Caki2 (cell line): Measurements from ENCODE around the gene PPM1E. TPM values are rescaled to one million over a fixed set of nuclear protein-coding genes. Genes with fewer than 3 reads are reported as not detected.
"Not testable (repeated sequence)": the region's sequence is repeated elsewhere in the genome, so short reads cannot be mapped to it uniquely, and the experiment has no call there.

Source experiments
- DNase-seq: peaks from one replicate; pipeline ENCODE4 v3.0.0-alpha.2; 2015; ENCODE audit warnings: low read depth
- in situ Hi-C: cut with HindIII; loops from 2 replicates; pipeline ENCODE4 v1.10.0; 2016; ENCODE audit warnings: low sequenced_read_pairs, low pct_unique_long_range_greater_than_20kb, mixed read lengths
- total RNA-seq: library from RNA; depleted of rRNA; stranded (reverse); fragments of >200 nt; shearing (Covaris generic); gene quantifications from 2 replicates; pipeline ENCODE4 v1.2.3, GENCODE V29; 2014; ENCODE audit warnings: low replicate concordance

PPM1E gene
- total RNA-seq, 1 experiment from 2014 or later: 0.24 TPM

GRCh38 chr17:58913552-58913951 lies 157.9 kb downstream of the PPM1E start:
- DNase-seq: no peak
- in situ Hi-C loops: no loop called here

GRCh38 chr17:58913971-58914769 lies 158.5 kb downstream of the PPM1E start:
- in situ Hi-C loops: no loop called here
- no peak for DNase-seq

- in situ Hi-C loops: no loop called here
- no peak for DNase-seq
Observed at GRCh38 chr17:58917228-58917627, 161.6 kb downstream of the PPM1E start.

- in situ Hi-C loops: no loop called here
- no peak for DNase-seq
Observed at GRCh38 chr17:58918072-58918471, 162.4 kb downstream of the PPM1E start.

GRCh38 chr17:58918884-58919283 lies 163.2 kb downstream of the PPM1E start:
- in situ Hi-C loops: no loop called here
- no peak for DNase-seq

GRCh38 chr17:58920773-58921172 lies 165.1 kb downstream of the PPM1E start:
- DNase-seq: no peak
- in situ Hi-C loops: no loop called here

GRCh38 chr17:58932956-58933355 lies 177.3 kb downstream of the PPM1E start:
- DNase-seq: no peak
- in situ Hi-C loops: no loop called here

GRCh38 chr17:58936295-58936694 lies 180.6 kb downstream of the PPM1E start:
- in situ Hi-C loops: no loop called here
- no peak for DNase-seq

- DNase-seq: no peak
- in situ Hi-C loops: no loop called here
Observed at GRCh38 chr17:58944166-58944565, 188.5 kb downstream of the PPM1E start.

- DNase-seq: no peak
- in situ Hi-C loops: no loop called here
Observed at GRCh38 chr17:58947411-58947810, 191.8 kb downstream of the PPM1E start.

- in situ Hi-C loops: no loop called here
- DNase-seq: no peak
Observed at GRCh38 chr17:58947824-58948223, 192.2 kb downstream of the PPM1E start.

GRCh38 chr17:58954358-58954757 lies 198.7 kb downstream of the PPM1E start:
- in situ Hi-C loops, DNase-seq: not testable (repeated sequence)

GRCh38 chr17:58956997-58957724 lies 201.5 kb downstream of the PPM1E start:
- in situ Hi-C loops: no loop called here
- peak; percentile 18 for DNase-seq

GRCh38 chr17:58957725-58958073 lies 202.0 kb downstream of the PPM1E start:
- DNase-seq, in situ Hi-C loops: not testable (repeated sequence)

- in situ Hi-C loops: no loop called here
- DNase-seq: peak; percentile 56
Observed at GRCh38 chr17:58960068-58960467, 204.4 kb downstream of the PPM1E start.

- no peak for DNase-seq
- in situ Hi-C loops: no loop called here
Observed at GRCh38 chr17:58965221-58965620, 209.6 kb downstream of the PPM1E start.

GRCh38 chr17:58966208-58966607 lies 210.6 kb downstream of the PPM1E start:
- DNase-seq: no peak
- in situ Hi-C loops: no loop called here

- no peak for DNase-seq
- in situ Hi-C loops: no loop called here
Observed at GRCh38 chr17:58968426-58969061, 212.9 kb downstream of the PPM1E start.

- peak; percentile 30 for DNase-seq
- in situ Hi-C loops: no loop called here
Observed at GRCh38 chr17:58969156-58969555, 213.5 kb downstream of the PPM1E start.
